C1 segment of cervical spinal cord (tissue), 14 donors: ENCODE measurements around the gene CHCHD3.
"Not testable (repeated sequence)": the region's sequence is repeated elsewhere in the genome, so short reads cannot be mapped to it uniquely, and the experiment has no call there.

Experiments used
- DNase-seq, 14 donors: peaks; one replicate each; lab custom pipeline; 2025; lab: John Stamatoyannopoulos, UW

Gene CHCHD3

DNA sequence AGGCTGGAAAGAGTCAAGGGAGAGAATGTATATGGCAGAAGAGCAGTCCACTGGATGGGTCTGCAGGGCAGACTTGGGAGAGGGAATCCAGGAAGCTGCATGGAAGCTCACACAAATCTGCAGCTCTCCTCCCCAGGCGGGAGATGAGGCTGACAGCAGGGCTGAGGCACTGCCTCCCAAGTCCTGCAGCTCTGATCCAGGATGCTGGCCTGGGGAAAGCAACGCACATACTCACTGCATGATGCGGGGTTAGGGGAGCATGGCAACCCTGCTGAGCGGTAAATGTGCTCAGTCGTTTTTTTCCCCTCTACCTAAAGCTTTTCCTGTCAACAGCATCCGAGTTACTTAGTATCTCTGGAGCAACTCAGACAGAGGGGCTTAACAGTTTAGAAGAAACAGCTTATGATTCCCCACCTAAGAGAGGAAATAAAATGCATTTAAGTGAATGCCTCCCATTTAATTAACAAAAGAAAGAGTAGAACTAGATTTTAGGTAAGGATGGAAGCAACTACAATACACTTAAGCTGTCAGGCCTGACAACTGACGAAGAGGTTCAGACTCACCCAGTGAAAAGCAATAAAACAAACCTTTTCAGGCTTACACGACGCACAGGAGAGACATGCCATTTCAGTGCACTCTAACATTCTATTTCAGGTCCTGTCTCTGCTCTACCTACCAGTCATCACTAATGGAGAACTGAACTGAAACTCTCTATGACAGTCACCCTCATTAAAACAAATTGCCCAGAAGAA, 37.0 kb downstream of the CHCHD3 start:
- DNase-seq, result no peak

DNA sequence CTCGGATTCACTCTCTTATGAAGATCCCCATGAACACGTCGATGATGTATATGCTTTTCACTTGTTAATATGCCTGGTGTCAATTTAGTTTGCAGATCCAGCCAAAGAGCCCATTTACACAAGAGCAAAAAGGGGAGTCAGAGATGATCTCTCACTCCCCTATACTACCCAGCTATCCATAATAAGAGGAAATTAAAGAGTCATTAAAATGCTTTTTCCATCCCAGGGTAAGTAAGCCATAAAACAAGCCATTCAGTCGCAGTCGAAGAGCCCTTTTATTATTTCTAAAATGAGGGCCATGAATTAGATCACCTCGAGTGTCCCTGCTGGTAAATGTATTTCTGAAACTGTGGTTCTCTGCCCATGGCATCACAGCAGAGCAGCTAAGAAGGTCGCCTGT, 41.2 kb downstream of the CHCHD3 start:
- no peak for DNase-seq

GRCh38 chr7:133040178-133040577, 41.7 kb downstream of the CHCHD3 start:
- DNase-seq, result no peak

DNA sequence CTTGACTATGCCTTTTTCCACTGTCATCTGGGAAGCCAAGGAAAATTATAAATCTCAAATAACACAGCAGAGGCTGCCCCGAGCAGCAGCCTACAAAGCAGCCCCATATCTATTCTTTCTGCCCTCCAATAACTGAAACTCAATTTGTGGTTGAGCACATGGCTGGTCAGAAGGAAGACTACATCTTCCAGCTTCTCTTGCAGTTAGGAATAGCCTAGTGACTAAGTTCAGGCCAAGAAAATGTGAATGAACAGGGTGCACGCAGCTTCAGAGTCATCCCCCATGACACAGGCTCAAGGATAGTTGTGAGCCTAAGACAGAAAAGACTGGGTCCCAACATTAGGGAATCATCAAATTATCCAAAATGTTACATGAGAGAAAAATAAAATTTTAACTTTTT, 42.3 kb downstream of the CHCHD3 start:
- no peak for DNase-seq

- no peak for DNase-seq
Measured at GRCh38 chr7:133036289-133036688, 45.6 kb downstream of the CHCHD3 start.

- not testable (repeated sequence) for DNase-seq
Measured at GRCh38 chr7:133035240-133035639, 46.6 kb downstream of the CHCHD3 start.

DNA sequence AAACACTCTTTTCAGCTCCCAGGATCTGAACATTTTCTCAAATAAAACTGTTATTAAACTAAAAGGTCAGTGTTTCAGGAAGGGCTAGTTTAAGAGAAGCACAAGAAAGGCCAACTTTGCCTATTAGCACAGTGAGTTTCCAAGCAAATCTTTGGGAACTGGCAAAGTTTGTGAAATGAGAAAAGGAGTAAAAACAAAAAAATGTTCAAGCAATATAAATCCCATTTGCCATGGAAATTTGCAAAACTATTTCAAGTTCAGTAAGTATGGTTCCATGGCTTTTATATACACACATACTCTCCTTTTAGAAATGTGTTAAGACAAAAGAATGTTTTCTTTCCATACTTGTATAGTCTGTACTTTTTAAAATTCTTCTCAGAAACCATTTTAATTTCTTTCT, 51.5 kb downstream of the CHCHD3 start:
- no peak for DNase-seq

- no peak for DNase-seq
Measured at GRCh38 chr7:133029463-133029862, 52.4 kb downstream of the CHCHD3 start.

DNA sequence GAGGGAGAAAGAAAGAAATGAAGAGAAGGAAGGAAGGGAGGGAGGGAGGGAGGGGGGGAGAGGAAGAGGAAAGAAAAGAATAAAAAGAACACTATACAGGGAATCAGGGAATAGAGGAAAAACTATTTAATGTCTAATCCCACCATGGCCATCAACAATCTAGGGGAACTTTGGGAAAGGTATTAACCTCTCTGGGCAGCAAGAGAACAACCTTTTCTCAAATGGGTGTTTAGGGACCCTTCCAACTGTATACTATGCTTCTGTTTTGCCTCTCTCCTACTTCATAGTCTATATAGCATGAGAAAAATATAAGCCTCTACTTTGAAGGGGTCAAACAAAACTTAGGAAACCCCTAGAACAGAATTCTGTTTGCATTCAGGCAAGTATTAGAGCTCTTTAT, 54.5 kb downstream of the CHCHD3 start:
- DNase-seq, result no peak

DNA sequence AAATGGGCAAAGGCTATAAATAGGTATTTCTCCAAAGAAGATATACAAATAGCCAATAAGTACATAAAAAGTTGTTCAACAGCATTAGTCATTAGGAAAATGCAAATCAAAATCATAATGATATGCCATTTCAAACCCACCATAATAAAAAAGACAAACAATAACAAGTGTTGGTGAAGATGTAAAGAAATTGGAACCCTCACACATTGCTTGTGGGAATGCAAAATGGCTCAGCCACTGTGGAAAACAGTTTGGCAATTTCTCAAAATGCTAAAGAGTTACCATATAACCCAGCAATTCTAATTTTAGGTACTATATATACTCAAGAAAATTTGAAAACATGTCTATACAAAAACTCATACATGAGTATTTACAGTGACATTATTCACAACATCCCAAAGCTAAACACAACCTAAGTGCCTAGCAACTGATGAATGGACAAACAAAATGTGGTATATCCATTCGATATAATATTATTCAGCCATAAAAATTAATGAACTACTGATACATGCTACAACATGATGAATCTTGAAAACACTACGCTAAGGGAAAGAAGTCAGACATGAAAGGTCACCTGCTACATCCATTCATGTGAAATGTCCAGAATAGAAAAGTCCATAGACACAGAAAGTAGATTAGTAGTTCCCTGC, 55.6 kb downstream of the CHCHD3 start:
- DNase-seq, result no peak

- DNase-seq, result no peak
Measured at GRCh38 chr7:133025056-133025455, 56.8 kb downstream of the CHCHD3 start.

- DNase-seq, result no peak
Measured at GRCh38 chr7:133024596-133024995, 57.3 kb downstream of the CHCHD3 start.

DNA sequence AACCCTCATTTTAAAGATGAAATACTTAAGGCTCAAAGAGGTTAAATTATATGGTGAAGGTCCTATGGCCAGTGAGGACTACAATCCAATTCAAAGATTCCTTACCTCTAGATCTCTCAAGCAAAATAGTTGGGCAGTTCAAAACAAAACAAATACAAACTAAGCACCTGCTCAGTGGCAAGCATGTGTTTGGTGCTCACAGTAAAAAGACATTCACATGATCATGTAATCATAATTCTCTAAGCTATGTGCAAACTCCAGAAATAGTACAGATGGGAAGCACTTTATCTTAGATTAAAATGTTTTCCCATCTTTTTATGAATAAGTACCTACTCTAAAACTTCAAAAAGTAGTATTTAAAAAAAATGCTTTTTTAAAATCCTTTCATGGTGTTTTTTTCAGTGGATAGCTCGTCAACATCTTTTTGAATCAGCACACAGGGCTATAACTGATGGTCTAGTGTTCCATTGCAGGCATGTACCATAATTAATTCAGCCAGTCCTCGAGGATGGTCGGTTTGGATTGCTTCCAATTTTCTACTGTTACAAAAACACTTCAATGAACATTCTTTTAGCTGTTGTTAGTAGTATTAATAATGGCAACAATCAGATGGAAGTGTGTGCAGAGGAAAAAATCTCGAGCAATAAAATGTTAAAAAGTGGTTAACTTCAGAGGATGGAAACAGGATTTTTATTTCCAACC, 58.4 kb downstream of the CHCHD3 start:
- no peak for DNase-seq

- DNase-seq, result no peak
Measured at GRCh38 chr7:133022661-133023060, 59.2 kb downstream of the CHCHD3 start.

GRCh38 chr7:133021196-133021595, 60.7 kb downstream of the CHCHD3 start:
- no peak for DNase-seq

DNA sequence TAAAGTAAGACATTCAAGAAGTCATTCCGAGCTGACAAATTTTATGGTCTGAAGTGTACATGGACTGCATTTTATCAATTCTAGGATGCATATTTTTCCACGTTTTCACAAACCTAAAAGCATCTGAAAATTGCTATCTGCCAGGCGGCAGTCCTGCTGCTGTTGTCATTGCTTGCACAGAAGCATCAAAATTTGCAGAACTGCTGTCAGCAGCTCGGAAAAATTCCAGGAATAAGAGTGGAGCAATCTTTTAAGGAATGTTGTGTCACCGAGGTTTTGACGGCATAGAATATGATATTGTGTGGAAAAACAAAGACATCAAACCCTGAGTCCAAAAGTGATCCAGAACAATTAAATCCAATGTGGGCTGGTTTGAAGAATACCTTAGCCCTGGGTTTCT, 61.4 kb downstream of the CHCHD3 start:
- DNase-seq, result no peak

DNA sequence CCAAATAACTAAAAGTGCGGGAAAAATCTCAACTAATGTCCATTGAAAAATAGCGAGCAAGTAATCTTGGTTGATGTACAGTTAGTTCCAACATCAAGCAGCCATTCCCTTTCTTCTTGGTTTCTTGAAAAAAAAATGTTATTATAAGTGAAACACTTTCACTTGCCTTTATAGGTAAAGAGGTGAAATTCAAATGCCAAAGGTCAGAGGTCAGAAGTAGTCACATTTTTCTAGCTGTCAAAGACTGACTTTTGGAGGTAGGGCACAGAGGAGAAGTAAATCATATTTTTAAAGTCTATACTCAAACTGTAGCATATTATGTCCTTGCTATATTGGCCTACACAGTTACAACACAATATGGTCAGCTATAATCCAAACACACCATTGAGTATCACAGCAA, 62.3 kb downstream of the CHCHD3 start:
- DNase-seq, result no peak

GRCh38 chr7:133016604-133017003, 65.3 kb downstream of the CHCHD3 start:
- no peak for DNase-seq

GRCh38 chr7:133015888-133016287, 66.0 kb downstream of the CHCHD3 start:
- DNase-seq, result no peak

GRCh38 chr7:133011746-133012145, 70.1 kb downstream of the CHCHD3 start:
- no peak for DNase-seq

GRCh38 chr7:133009426-133010252, 72.3 kb downstream of the CHCHD3 start:
- no peak for DNase-seq

DNA sequence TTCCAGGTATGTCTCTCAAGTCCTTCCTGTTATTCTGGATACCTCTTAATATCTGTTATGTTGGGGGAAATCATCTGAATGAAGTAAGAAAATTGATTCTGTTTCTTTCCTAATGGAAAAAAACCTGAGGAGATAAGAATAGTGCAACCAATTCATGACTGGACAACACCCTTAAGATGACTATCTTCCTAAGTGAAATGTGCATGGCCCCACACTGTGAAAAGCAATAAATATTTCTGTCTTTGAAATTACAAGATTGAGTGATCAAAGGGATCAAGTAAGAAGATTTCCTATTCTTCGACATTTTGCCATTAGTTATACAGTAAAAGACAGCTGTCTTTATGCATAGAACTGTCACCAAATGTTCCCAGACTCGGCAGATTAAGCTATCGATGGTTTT, 73.9 kb downstream of the CHCHD3 start:
- no peak for DNase-seq
